Neural progenitor cell (in vitro differentiated cells): ENCODE measurements around the gene TBL2.

Experiments
- EZH2phosphoT487 ChIP-seq: fragments of 200-600 bp; sonication (generic); IDR thresholded peaks from 2 replicates; pipeline ENCODE4 v1.6.1; 2017; ENCODE audit warnings: antibody characterized with exemption
- TF ChIP-seq, protein P1 (sequence below): fragments of 200-600 bp; sonication (generic); IDR thresholded peaks from 2 replicates; pipeline ENCODE4 v1.5.1; 2017; ENCODE audit warnings: antibody characterized with exemption, mild to moderate bottlenecking

- TF ChIP-seq, protein P1, sequence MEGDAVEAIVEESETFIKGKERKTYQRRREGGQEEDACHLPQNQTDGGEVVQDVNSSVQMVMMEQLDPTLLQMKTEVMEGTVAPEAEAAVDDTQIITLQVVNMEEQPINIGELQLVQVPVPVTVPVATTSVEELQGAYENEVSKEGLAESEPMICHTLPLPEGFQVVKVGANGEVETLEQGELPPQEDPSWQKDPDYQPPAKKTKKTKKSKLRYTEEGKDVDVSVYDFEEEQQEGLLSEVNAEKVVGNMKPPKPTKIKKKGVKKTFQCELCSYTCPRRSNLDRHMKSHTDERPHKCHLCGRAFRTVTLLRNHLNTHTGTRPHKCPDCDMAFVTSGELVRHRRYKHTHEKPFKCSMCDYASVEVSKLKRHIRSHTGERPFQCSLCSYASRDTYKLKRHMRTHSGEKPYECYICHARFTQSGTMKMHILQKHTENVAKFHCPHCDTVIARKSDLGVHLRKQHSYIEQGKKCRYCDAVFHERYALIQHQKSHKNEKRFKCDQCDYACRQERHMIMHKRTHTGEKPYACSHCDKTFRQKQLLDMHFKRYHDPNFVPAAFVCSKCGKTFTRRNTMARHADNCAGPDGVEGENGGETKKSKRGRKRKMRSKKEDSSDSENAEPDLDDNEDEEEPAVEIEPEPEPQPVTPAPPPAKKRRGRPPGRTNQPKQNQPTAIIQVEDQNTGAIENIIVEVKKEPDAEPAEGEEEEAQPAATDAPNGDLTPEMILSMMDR = no peak
- no peak for TF ChIP-seq EZH2phosphoT487
Measured at GRCh38 chr7:73539709-73540108, 38.7 kb downstream of the TBL2 start.
